ENCODE results near the gene ENTHD1.

ENTHD1 gene

GRCh38 chr22:39925273-39925672 is 31.7 kb upstream of the ENTHD1 start:
- no peak for TF ChIP-seq CTCF (IDR thresholded peaks at IDR 0.05; ENCODE audit: insufficient read depth, missing control alignments)
- FAIRE-seq (no peak), DNase-seq (ENCODE audit: insufficient read length, low spot score) (no peak)

GRCh38 chr22:39924286-39924685 is 30.7 kb upstream of the ENTHD1 start:
- FAIRE-seq = no peak

GRCh38 chr22:39923696-39924095 is 30.1 kb upstream of the ENTHD1 start:
- TF ChIP-seq CTCF (IDR thresholded peaks at IDR 0.05; ENCODE audit: insufficient read depth, missing control alignments) = no peak
- FAIRE-seq (no peak), DNase-seq (ENCODE audit: insufficient read length, low spot score) (no peak)

More at GRCh38 chr22:39924286-39924685, 30.7 kb upstream of the ENTHD1 start:
- DNase-seq (ENCODE audit: insufficient read length, low spot score) = no peak
- no peak for TF ChIP-seq CTCF (IDR thresholded peaks at IDR 0.05; ENCODE audit: insufficient read depth, missing control alignments)

- no peak for TF ChIP-seq CTCF (IDR thresholded peaks at IDR 0.05; ENCODE audit: insufficient read depth, missing control alignments)
- FAIRE-seq (no peak), DNase-seq (ENCODE audit: insufficient read length, low spot score) (no peak)
These were observed 26.7 kb upstream of the ENTHD1 start for GRCh38 chr22:39920134-39920743.

GRCh38 chr22:39917776-39918495 is 24.4 kb upstream of the ENTHD1 start:
- TF ChIP-seq CTCF (IDR thresholded peaks at IDR 0.05; ENCODE audit: insufficient read depth, missing control alignments) = no peak
- FAIRE-seq (no peak), DNase-seq (ENCODE audit: insufficient read length, low spot score) (no peak)

GRCh38 chr22:39917197-39917643 is 23.7 kb upstream of the ENTHD1 start:
- no peak for FAIRE-seq

More at GRCh38 chr22:39917197-39917643, 23.7 kb upstream of the ENTHD1 start:
- no peak for DNase-seq (ENCODE audit: insufficient read length, low spot score)
- TF ChIP-seq CTCF (IDR thresholded peaks at IDR 0.05; ENCODE audit: insufficient read depth, missing control alignments) = no peak
